Caco-2 (cell line): ENCODE measurements around the gene ZNF764. TPM values are rescaled to one million over a fixed set of nuclear protein-coding genes. Genes with fewer than 3 reads are reported as not detected.

Experiments
- BruUV-seq: library from RNA; stranded (reverse); fragments of 400-500 nt; replicated peaks from 2 replicates; lab custom pipeline; 2021; lab: Mats Ljungman, UMichigan
- CTCF ChIA-PET: fragments of 300-600 bp; sonication (Branson Sonifier 250); formaldehyde crosslinking; loops from one replicate; lab custom pipeline; 2022; ENCODE audit warnings: antibody characterized with exemption; lab: Charles Lee
- POLR2A ChIA-PET: fragments of 300-600 bp; sonication (Branson Sonifier 250); formaldehyde crosslinking; loops from one replicate; lab custom pipeline; 2022; ENCODE audit warnings: antibody characterized with exemption; lab: Charles Lee
- DNase-seq, 2 experiments: peaks; one replicate each; pipeline versions ENCODE4 v3.0.0 to v3.0.0-alpha.2; 2020 to 2022
- H3K27me3 ChIP-seq: replicated peaks from 2 replicates; pipeline ENCODE4 v1.6.0; 2011; ENCODE audit warnings: low read length; ENCODE audit not compliant: control insufficient read depth, insufficient read depth
- H3K36me3 ChIP-seq: 2 replicates; pipeline ENCODE4 v1.5.1; 2011; ENCODE audit warnings: low read length; ENCODE audit not compliant: control insufficient read depth, insufficient read depth
- H3K4me1 ChIP-seq: fragments of 250-450 bp; sonication (Bioruptor Pico); 2 replicates; pipeline ENCODE4 v1.5.1; 2020; ENCODE audit warnings: mild to moderate bottlenecking
- H3K4me3 ChIP-seq: 2 replicates; pipeline ENCODE4 v1.5.1; 2011; ENCODE audit warnings: low read depth, mild to moderate bottlenecking, control low read depth, low read length
- H3K9me3 ChIP-seq: fragments of 250-450 bp; sonication (Bioruptor Pico); 2 replicates; pipeline ENCODE4 v1.5.1; 2020; ENCODE audit warnings: mild to moderate bottlenecking, moderate library complexity
- H3K27ac Mint-ChIP-seq: one replicate; pipeline ENCODE4 v1.8.0; 2022; ENCODE audit warnings: mixed read lengths; ENCODE audit not compliant: unreplicated experiment
- H3K27me3 Mint-ChIP-seq: one replicate; pipeline ENCODE4 v1.8.0; 2022; ENCODE audit warnings: mixed read lengths; ENCODE audit not compliant: insufficient read depth, unreplicated experiment
- H3K36me3 Mint-ChIP-seq: one replicate; pipeline ENCODE4 v1.8.0; 2022; ENCODE audit warnings: mild to moderate bottlenecking, mixed read lengths; ENCODE audit not compliant: insufficient read depth, unreplicated experiment
- H3K4me1 Mint-ChIP-seq: one replicate; pipeline ENCODE4 v1.8.0; 2022; ENCODE audit warnings: low read depth, mixed read lengths; ENCODE audit not compliant: unreplicated experiment
- H3K4me3 Mint-ChIP-seq: one replicate; pipeline ENCODE4 v1.8.0; 2022; ENCODE audit warnings: mild to moderate bottlenecking, moderate library complexity, mixed read lengths; ENCODE audit not compliant: unreplicated experiment
- H3K9me3 Mint-ChIP-seq: one replicate; pipeline ENCODE4 v1.8.0; 2022; ENCODE audit warnings: mixed read lengths; ENCODE audit not compliant: unreplicated experiment
- intact Hi-C: fragments of 100-400 bp; cut with micrococcal nuclease; formaldehyde crosslinking; loops from one replicate; pipeline ENCODE4 v1.10.0; 2022; ENCODE audit not compliant: unreplicated experiment
- total RNA-seq: library from RNA; stranded (reverse); gene quantifications from 2 replicates; pipeline ENCODE4 v1.2.3, GENCODE V29; 2022
- TF ChIP-seq, protein P1 (sequence below), 2 experiments: fragments of 200-600 bp in 1 of 2; IDR thresholded peaks; 1 replicate in 1 of 2; 2 replicates in 1 of 2; pipeline versions ENCODE4 v1.5.1 to v1.8.0; 2011 to 2022; ENCODE audit warnings: antibody characterized with exemption in 1 of 2, control low read depth in 1 of 2, inconsistent platforms in 1 of 2, low read depth in 1 of 2, low read length in 1 of 2, mild to moderate bottlenecking in 1 of 2, moderate library complexity in 1 of 2; ENCODE audit not compliant: insufficient read depth in 1 of 2, severe bottlenecking in 1 of 2, unreplicated experiment in 1 of 2

Gene ZNF764
- total RNA-seq, 1 experiment from 2014 or later = 8.5 TPM

DNA sequence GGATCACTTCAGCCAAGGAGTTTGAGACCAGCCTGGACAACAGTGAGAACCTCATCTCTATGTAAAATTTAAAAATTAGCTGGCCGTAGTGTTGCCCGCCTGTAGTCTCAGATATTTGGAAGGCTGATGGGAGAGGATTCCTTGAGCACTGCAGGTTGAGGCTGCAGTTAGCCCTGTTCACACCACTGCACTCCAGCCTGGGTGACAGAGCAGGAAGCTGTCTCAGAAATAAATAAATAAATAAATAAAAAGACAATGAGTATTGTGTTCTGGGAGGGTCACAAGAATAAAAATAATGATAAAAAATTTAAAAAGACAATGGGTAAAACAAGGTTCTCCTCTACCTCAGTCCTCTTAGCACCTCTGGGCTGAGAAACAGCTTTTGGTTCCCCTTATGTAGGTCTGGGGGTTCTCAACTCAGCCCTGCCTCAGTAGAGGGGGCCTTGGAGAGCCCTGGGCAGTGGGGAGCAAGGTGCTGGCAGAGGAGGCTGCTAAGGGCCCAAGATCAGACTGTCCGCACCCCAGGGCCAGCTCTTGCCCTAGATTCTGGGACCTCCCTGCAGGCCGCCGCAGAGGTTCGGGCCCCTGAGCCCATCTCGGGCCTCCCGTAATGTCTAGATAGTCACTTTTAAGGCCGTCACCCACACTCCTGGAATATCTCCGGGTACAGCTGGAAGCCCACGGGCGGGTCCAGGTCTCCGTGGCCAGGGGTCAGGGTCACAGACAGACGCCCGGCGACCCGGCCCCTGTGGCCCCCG is 3.4 kb downstream of the ZNF764 start:
- intact Hi-C loops = no loop called here
- CTCF ChIA-PET = no interaction called here

DNA sequence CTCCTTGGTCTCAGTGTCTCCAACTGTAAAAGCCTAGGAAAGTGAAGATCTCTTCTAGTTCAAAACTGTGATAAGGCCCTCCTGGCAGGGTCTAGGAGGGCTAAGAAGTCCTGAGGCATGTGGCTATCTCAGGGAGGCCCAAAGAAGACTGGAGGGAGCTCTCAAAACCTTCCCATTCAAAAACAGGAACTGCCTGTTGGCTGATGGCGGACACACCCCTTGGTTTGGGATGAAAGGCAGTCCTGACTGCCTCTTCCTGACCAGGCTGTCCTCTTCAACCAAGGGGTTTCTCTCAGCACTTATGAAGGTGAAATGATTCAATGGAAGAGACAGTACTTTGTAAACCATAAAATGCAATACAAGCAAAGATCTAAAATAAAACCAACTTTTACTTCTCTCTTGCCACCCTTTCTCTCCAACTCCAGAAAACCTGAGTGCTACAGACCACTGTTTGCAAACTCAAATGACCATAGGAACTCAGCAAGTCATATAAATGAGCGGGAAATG is 4.7 kb downstream of the ZNF764 start:
- CTCF ChIA-PET = no interaction called here
- Mint-ChIP-seq H3K4me3 (no peak overlapping the region), H3K36me3 (peaks cover 18% of the 10 kb centered on the region), H3K4me1 (peaks cover 18% of the 10 kb centered on the region), H3K27ac (peak overlapping the region; percentile 45), H3K27me3 (no peaks in the 10 kb centered on the region), H3K9me3 (no peaks in the 10 kb centered on the region)
- Histone ChIP-seq H3K4me1 (peaks cover 20% of the 10 kb centered on the region), H3K36me3 (peaks cover 2% of the 10 kb centered on the region), H3K9me3 (no peaks in the 10 kb centered on the region), H3K27me3 (no peaks in the 10 kb centered on the region), H3K4me3 (no peak overlapping the region)
- BruUV-seq = no TSS peak
- TF ChIP-seq, protein P1, sequence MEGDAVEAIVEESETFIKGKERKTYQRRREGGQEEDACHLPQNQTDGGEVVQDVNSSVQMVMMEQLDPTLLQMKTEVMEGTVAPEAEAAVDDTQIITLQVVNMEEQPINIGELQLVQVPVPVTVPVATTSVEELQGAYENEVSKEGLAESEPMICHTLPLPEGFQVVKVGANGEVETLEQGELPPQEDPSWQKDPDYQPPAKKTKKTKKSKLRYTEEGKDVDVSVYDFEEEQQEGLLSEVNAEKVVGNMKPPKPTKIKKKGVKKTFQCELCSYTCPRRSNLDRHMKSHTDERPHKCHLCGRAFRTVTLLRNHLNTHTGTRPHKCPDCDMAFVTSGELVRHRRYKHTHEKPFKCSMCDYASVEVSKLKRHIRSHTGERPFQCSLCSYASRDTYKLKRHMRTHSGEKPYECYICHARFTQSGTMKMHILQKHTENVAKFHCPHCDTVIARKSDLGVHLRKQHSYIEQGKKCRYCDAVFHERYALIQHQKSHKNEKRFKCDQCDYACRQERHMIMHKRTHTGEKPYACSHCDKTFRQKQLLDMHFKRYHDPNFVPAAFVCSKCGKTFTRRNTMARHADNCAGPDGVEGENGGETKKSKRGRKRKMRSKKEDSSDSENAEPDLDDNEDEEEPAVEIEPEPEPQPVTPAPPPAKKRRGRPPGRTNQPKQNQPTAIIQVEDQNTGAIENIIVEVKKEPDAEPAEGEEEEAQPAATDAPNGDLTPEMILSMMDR (IDR thresholded peaks at IDR 0.05; ENCODE audit: insufficient read depth in 1 of 2, low read depth in 1 of 2, low read length in 1 of 2, severe bottlenecking in 1 of 2, unreplicated experiment in 1 of 2) = no peak
- no peak for DNase-seq
- intact Hi-C loops = no loop called here
- POLR2A ChIA-PET = interaction anchor here (0.6 to 1.0 kb wide), 3 partner anchors 13 to 124 kb away, joined by 3 to 5 read pairs (median 3); partner anchors contain the start of gene DCTPP1

More for the DNA sequence above, 3.4 kb downstream of the ZNF764 start:
- Histone ChIP-seq H3K27me3 (no peaks in the 10 kb centered on the region), H3K36me3 (peaks cover 2% of the 10 kb centered on the region), H3K4me1 (peaks cover 12% of the 10 kb centered on the region), H3K9me3 (no peaks in the 10 kb centered on the region), H3K4me3 (no peak overlapping the region)
- H3K27ac Mint-ChIP-seq = no peak overlapping the region
- TF ChIP-seq, protein P1 (IDR thresholded peaks at IDR 0.05; ENCODE audit: insufficient read depth in 1 of 2, low read depth in 1 of 2, low read length in 1 of 2, severe bottlenecking in 1 of 2, unreplicated experiment in 1 of 2) = no peak
- H3K27me3 Mint-ChIP-seq = no peaks in the 10 kb centered on the region
- peaks cover 18% of the 10 kb centered on the region for H3K36me3 Mint-ChIP-seq
- H3K9me3 Mint-ChIP-seq = no peaks in the 10 kb centered on the region
- POLR2A ChIA-PET = no interaction called here
- no TSS peak for BruUV-seq
- no peak overlapping the region for H3K4me3 Mint-ChIP-seq
- DNase-seq = no peak
- peaks cover 6% of the 10 kb centered on the region for H3K4me1 Mint-ChIP-seq

DNA sequence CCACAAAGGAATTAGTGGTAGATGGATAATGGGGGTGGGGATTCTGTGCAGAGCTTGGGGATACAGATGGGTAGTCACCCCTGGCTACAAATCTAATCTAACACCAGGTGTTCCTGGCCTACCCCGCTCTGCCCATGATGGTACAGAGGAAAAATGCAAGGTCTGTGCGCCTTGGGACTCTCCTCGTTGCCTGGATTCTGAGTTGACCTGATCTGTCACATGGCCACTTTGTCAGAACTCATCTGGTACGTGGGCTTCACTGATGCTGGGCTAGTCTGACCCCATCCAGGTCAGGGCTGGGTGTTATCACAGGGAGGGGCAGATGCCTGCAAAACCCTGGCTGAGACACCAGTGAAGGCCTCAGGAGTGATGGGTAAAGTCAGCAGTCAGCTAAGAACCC is 5.2 kb downstream of the ZNF764 start:
- Histone ChIP-seq H3K9me3 (no peaks in the 10 kb centered on the region), H3K4me3 (no peak overlapping the region), H3K4me1 (peaks cover 25% of the 10 kb centered on the region), H3K36me3 (peaks cover 2% of the 10 kb centered on the region), H3K27me3 (no peaks in the 10 kb centered on the region)
- Mint-ChIP-seq H3K4me1 (peaks cover 23% of the 10 kb centered on the region), H3K27me3 (no peaks in the 10 kb centered on the region), H3K9me3 (no peaks in the 10 kb centered on the region), H3K4me3 (no peak overlapping the region), H3K27ac (peak overlapping the region; percentile 45), H3K36me3 (peaks cover 18% of the 10 kb centered on the region)
- intact Hi-C loops = no loop called here
- ChIA-PET CTCF (no interaction called here), POLR2A (interaction anchor here (0.6 to 1.0 kb wide), 2 partner anchors 50 to 123 kb away, joined by 3 to 5 read pairs; partner anchors contain the start of gene DCTPP1)
- TF ChIP-seq, protein P1 (IDR thresholded peaks at IDR 0.05; ENCODE audit: insufficient read depth in 1 of 2, low read depth in 1 of 2, low read length in 1 of 2, severe bottlenecking in 1 of 2, unreplicated experiment in 1 of 2) = no peak
- DNase-seq = no peak
- no TSS peak for BruUV-seq
